GM18498 (cell line): ENCODE results near the gene VWA7.
A peak's percentile ranks its signal among the peaks of the same experiment; 100 is the strongest.
"Not testable (repeated sequence)": the region's sequence is repeated elsewhere in the genome, so short reads cannot be mapped to it uniquely, and the experiment has no call there.

Experiments used
- ATAC-seq: cut with Tn5 transposase; IDR thresholded peaks from one replicate; pipeline ENCODE4 v1.9.1; 2021; ENCODE audit warnings: mild to moderate bottlenecking, moderate library complexity; ENCODE audit not compliant: unreplicated experiment

VWA7 gene, protein sequence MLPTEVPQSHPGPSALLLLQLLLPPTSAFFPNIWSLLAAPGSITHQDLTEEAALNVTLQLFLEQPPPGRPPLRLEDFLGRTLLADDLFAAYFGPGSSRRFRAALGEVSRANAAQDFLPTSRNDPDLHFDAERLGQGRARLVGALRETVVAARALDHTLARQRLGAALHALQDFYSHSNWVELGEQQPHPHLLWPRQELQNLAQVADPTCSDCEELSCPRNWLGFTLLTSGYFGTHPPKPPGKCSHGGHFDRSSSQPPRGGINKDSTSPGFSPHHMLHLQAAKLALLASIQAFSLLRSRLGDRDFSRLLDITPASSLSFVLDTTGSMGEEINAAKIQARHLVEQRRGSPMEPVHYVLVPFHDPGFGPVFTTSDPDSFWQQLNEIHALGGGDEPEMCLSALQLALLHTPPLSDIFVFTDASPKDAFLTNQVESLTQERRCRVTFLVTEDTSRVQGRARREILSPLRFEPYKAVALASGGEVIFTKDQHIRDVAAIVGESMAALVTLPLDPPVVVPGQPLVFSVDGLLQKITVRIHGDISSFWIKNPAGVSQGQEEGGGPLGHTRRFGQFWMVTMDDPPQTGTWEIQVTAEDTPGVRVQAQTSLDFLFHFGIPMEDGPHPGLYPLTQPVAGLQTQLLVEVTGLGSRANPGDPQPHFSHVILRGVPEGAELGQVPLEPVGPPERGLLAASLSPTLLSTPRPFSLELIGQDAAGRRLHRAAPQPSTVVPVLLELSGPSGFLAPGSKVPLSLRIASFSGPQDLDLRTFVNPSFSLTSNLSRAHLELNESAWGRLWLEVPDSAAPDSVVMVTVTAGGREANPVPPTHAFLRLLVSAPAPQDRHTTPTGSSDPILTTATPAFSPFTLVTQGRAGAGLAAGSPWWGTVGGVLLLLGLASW

DNA sequence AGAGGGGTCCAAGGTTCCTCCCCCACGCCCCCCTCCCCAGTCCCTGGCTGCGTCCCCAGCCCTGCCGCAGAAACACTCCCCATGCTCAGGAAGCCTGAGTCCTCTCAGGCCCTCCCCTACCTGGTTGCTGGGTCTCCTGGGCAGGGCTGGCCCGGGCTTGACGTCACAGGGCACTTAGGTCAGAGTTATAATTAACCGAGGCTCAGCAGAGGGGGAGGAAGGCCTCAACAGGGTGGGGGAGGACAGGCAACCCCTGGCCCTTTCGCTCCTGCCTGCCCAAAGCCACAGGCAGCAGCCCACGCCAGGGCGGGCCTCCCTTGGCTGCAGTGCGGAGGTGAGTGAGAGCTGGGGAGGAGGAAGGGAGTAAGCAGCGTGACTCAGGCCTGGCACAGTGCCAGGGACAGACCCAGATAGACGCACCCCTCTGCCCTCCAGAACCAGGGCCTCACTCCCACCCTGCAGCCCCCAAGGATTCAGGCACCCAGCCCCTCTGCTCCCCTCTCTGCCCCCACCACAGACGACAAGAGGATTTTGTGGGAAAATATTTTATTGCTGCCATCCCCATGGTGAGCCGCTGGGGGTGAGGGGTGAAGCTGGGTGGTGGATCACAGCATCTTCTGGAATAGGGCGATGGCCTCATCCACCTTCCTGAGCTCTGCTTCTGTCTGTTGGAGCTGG, at the start of gene VWA7:
Gene VWA7, minus strand, starts transcription at position 340 of the 678 bp plus-strand sequence. CDS start 549 bp downstream, outside the sequence.
- peak; percentile 73 for ATAC-seq

DNA sequence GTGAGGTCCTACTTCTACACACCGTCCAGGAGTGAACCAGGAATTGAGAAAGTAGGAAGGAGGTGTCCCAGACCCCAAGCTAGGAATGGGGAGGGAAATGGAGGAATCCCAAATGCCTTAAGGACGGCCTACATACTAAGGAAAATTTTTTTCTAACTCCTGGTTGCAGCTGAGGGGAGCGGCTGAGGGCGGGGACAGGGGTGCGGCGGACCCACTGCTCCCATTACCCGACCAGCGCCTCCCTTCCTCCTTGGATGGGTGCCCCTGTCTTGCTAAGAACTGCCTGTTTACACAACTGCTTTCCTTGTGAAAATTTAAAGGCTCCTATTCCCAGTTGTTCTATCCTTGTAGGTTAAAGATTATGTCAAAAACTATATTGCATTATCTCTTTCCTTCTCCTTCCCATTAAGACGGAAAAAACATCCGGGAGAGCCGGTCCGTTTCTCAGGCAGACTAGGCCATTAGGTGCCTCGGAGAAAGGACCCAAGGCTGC, 49.7 kb upstream of the VWA7 start:
- peak; percentile 11 for ATAC-seq

DNA sequence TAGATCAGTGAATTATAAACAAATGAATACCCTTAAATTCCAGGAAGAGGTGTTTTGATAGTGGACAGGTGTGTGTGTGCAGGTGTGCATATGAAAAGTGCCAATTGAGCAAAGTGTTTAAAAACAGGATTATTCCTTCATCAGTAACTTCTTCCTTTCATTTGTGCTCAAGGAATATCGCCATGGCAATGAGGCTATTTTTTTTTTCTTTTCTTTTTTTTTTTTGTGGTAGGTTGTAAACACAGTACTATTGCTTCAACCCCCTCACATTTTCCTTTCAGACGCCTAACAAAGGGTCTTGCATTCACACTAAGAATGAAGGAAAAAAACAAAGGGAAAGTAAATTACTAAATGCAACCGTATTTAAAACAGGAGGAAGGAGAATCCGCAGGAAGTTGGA, 48.4 kb upstream of the VWA7 start:
- no peak for ATAC-seq

DNA sequence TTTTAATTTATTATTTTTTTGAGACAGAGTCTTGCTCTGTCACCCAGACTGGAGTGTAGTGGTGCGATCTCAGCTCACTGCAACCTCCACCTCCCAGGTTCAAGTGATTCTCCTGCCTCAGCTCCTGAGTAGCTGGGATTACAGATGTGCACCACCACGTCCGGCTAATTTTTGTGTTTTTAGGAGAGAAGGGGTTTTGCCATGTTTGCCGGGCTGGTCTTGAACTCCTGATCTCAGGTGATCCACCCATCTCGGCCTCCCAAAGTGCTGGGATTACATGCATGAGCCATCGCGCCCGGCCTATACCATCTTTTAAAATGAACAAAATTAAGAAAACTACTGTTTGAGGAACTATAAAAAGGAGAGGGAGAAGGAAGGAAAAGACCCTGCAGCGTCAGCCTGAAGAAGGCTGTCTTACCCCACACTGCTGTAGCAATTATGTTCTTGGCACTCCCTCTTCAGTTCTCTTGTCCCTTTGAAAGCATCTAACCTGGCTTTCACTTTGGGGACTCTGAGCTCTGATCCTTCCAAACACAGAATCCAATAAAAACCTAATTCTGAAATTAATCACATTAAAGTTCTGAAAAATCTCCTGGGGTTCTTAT, 46.6 kb upstream of the VWA7 start:
- ATAC-seq = not testable (repeated sequence)

DNA sequence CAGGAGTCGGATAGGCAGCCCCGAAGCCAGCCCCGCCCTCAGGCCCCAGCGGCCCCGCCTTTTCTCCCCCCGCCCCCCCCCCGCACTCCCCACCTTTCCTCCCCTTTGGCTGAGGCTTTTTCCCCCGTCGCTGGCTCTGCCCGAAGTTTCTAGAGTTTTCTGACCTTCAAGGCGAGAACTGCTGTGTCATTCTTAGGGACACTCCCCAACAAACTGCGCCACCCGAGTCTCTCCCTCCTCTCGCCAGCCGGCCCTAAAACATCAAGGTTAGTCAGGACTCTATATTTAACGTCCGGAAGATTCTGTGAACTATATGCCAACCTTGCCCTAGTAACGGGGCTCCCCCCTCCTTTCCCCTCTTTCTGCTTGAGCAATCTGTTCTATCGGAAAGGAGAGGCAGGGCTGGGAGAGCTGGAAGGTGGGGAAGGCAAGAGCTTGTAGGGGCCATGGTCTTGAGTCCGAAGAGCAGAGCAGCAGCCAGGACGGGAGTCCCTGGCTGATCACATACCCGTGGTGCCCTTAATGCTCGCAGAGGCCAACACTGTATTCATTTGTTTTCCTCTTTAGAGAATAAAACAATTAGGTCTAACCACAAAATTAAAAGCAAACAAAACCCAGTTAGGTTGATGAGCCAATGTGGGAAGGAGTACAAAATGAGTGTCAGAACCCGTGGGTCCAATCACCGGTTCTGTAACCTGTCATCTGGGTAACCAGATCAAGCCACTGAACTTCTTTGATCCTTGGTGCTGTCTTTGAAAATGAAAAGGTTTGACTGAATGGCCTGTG, 45.1 kb upstream of the VWA7 start:
- peak; percentile 40 for ATAC-seq

DNA sequence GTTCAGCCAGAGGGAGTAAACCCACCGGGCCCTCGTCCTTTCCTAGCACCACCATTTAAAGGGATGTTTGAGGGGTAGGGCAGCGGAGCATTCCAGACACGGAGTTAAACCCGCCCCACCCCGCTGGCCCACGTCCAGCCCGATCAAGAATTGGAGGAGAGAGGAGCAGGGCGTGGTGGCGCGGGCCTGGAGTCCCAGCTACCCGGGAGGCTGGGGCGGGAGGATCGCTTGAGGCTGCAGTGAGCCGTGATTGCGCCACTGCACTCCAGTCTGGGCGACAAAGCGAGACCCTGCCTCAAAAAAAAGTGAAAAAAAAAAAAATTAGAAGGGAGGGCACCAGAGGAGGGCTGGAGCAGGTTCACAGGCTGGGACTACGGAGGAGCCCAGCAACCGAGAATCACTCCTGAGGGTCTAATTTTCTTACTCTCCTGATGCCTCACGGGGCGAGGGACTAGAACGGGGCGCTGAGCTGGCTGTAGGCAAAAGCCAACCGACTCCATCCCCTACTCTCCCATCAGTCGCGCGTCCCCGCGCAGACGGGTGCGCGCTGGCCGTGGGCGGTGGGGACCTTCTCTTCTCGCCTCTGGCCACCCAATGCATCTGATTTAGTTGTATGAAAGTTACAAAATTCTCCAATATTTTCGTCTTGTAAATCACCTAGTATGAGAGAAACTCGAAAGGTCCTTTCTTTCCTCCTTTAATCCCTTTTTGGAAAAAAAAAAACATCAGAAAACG, 44.3 kb upstream of the VWA7 start:
- peak; percentile 43 for ATAC-seq

DNA sequence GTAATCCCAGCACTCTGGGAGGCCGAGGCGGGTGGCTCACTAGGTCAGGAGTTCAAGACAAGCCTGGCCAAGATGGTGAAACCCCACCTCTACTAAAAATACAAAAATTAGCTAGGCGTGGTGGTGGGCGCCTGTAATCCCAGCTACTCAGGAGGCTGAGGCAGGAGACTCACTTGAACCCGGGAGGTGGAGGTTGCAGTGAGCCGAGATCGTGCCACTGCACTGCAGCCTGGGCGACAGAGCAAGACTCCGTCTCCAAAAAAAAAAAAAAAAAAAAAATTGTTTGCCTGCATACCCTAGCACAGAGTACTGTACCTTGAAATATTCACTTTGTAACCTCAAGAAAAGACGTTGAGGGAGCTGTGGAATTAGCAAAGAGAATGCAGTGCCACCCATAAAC, 43.3 kb upstream of the VWA7 start:
- ATAC-seq = not testable (repeated sequence)

DNA sequence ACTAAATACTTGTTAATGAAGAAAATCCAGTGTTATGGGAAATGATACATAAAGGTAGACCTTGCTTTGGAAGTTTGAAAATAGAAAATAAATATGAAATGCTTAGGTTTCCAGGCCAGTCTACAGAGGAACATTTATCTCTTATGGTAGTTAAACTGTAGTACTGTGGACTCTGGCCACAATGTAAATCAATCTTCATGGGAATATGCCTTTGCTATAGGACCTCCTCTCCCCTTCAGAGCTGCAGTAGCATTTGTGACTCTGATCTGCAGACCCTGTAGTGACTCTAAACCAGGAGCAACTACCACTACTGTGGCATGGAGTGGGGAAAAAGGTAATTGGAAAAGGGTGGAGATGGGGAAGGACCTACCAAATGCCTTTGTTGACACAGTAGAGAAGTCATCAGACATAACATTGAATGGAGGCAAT, 42.8 kb upstream of the VWA7 start:
- ATAC-seq = no peak

DNA sequence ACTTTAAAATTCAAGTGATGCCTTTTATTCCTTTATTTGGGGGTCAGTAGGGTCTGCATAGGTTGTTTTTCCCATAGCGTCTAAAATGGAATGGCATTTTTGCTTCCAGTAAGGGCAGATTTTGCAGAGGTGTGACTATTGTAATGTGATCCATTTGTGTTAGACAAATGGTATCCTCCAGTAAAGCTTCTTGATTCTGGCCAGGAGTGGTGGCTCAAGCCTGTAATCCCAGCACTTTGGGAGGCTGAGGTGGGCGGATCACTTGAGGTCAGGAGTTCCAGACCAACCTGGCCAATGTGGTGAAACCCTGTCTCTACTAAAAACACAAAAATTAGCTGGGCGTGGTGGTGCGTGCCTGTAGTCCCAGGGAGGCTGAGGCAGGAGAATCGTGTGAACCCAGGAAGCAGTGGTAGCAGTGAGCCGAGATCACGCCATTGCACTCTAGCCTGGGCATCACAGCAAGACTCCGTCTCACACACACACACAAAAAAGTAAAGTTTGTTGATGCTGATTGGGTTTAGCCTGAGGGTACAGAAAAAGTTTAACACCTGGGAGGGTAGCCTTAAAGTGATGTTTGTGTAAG, 40.9 kb upstream of the VWA7 start:
- ATAC-seq = not testable (repeated sequence)

DNA sequence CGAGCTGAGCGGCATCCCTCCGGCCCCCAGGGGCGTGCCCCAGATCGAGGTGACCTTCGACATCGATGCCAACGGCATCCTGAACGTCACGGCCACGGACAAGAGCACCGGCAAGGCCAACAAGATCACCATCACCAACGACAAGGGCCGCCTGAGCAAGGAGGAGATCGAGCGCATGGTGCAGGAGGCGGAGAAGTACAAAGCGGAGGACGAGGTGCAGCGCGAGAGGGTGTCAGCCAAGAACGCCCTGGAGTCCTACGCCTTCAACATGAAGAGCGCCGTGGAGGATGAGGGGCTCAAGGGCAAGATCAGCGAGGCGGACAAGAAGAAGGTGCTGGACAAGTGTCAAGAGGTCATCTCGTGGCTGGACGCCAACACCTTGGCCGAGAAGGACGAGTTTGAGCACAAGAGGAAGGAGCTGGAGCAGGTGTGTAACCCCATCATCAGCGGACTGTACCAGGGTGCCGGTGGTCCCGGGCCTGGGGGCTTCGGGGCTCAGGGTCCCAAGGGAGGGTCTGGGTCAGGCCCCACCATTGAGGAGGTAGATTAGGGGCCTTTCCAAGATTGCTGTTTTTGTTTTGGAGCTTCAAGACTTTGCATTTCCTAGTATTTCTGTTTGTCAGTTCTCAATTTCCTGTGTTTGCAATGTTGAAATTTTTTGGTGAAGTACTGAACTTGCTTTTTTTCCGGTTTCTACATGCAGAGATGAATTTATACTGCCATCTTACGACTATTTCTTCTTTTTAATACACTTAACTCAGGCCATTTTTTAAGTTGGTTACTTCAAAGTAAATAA, 40.2 kb upstream of the VWA7 start:
- not testable (repeated sequence) for ATAC-seq

DNA sequence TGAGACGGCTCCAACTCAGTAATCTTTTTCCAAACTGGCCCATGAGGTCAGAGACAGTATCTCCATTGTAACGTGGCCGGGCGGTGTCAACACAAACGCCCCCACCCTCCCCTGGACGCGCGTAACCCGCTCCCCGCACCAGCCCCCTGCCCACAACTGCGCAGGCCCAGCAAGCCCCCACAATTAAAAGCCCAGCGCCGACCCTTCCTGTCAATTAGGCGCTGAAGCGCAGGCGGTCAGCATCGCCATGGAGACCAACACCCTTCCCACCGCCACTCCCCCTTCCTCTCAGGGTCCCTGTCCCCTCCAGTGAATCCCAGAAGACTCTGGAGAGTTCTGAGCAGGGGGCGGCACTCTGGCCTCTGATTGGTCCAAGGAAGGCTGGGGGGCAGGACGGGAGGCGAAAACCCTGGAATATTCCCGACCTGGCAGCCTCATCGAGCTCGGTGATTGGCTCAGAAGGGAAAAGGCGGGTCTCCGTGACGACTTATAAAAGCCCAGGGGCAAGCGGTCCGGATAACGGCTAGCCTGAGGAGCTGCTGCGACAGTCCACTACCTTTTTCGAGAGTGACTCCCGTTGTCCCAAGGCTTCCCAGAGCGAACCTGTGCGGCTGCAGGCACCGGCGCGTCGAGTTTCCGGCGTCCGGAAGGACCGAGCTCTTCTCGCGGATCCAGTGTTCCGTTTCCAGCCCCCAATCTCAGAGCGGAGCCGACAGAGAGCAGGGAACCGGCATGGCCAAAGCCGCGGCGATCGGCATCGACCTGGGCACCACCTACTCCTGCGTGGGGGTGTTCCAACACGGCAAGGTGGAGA, 38.1 kb upstream of the VWA7 start, which contains the start of the genes HSPA1A and HSPA1L:
Gene HSPA1A, plus strand, starts transcription at position 519 of the 814 bp plus-strand sequence. Its CDS starts 214 bp downstream, at position 733.
Gene HSPA1L, minus strand, starts transcription at position 259 of the 814 bp plus-strand sequence. CDS start 3,311 bp downstream, outside the sequence.
- ATAC-seq = peak; percentile 46

DNA sequence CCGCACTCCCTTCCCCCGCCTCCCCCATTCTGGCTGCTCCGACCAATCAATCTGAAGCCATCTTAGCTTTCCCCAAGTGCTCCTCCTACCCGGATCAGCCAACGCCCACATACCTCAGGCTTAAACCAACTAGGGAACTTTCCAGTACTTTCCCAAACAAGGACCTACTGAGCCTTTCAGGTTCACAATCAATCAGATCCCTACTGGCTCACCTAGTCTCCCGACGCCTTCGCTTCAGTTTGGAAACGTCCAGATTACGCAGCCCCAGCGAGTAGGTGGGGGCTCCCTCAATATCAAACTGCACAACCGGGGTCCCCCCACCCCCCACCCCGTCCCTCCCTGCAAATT, 37.5 kb upstream of the VWA7 start:
- no peak for ATAC-seq

DNA sequence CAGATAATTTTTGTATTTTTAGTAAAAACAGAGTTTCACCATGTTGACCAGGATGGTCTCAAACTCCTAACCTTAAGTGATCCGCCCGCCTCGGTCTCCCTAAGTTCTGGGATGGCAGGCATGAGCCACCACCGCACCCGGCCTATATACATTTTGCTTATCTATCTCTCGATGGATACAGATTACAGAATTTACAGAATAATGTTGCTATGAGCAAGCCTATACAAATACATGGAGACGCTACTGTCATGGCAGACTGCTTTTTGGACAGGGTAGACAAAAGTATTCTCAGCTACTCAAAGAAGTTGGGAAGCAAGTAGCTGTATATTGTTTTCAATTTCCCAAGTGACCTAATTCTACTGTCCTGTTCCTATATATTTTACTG, 36.3 kb upstream of the VWA7 start:
- ATAC-seq = no peak

DNA sequence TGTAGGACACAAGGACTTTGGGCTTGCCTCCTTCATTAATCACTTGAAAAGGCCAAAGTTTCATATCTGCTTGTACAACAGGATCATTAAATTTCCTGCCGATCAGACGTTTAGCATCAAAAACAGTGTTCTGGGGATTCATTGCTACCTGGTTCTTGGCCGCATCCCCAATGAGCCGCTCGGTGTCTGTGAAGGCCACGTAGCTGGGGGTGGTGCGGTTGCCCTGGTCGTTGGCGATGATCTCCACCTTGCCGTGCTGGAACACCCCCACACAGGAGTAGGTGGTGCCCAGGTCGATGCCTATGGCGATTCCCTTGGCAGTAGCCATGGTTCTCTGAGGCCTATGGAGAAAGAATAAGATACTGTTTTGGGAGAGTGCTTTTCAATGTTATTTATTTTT, 34.5 kb upstream of the VWA7 start:
- ATAC-seq = no peak

DNA sequence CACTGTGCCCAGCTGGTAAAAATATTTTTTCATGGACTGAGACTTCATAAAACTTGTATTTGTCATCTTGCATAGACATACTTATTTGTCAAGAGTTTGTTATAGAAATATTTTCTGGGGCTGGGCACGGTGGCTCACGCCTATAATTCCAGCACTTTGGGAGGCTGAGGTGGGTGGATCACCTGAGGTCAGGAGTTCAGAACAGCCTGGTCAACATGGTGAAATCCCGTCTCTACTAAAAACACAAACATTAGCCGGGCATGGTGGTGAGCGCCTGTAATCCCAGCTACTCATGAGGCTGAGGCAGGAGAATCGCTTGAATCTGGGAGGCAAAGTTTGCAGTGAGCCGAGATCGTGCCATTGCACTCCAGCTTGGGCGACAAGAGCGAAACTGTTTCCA, 31.5 kb upstream of the VWA7 start:
- ATAC-seq = not testable (repeated sequence)

DNA sequence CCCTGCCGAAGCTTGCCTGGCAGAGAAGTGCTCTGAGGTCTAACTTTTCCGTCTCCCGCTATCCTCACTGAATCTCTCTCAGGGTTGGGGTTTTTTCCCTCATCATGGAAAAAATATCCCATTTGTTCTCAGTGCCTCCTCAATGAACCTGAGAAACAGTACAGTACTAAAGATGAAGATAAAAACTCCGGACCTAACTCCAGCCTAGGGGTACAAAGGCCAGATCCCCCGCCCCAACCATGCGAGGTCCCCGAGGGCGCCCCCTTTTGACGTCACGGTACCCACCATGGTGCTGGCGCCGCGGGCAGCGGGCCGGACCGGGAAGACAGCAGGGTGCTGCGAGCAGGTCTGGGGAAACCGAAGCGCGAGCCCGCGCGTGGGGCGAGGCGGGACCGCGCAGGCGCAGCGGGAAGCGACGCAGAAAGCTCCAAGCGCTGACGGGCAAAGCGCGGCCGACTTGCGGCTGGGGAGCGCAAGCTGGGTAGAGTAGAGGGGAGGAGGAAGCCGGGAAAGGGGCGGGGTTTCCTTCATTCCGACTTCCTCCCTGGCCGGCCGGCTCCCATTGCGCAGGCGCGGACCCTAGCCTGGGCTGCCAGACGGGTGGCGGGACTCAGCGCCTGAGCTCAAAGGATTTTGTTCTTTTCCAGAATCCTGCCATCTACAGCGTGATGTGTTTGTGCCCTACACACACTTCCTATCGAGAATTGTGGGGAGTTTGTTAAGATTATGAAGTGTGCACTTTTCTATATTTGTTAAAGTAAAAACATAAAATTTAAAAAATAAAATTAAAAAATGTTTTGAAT, 29.5 kb upstream of the VWA7 start, which contains the start of gene LSM2:
Gene LSM2, minus strand, starts transcription at position 497 of the 803 bp plus-strand sequence. Its CDS starts 209 bp downstream, at position 288.
- ATAC-seq = peak; percentile 93
